ENCODE results near the gene FRMD4B.

FRMD4B gene

GRCh38 chr3:69165744-69166143 lies 220.1 kb downstream of the FRMD4B start:
- no peak for DNase-seq
- intact Hi-C loops (cut with DNase I; ENCODE audit: low total_unique reads): loop anchor here (10.0 kb wide), 1 partner anchor 249 kb away; no protein-coding TSS in a partner anchor
- Histone ChIP-seq H3K4me3 (no peak overlapping the region), H3K9me3 (no peaks in the 10 kb centered on the region), H3K27me3 (no peaks in the 10 kb centered on the region), H3K27ac (no peak overlapping the region), H3K36me3 (no peaks in the 10 kb centered on the region), H3K4me1 (no peaks in the 10 kb centered on the region)
- TF ChIP-seq, protein P1, sequence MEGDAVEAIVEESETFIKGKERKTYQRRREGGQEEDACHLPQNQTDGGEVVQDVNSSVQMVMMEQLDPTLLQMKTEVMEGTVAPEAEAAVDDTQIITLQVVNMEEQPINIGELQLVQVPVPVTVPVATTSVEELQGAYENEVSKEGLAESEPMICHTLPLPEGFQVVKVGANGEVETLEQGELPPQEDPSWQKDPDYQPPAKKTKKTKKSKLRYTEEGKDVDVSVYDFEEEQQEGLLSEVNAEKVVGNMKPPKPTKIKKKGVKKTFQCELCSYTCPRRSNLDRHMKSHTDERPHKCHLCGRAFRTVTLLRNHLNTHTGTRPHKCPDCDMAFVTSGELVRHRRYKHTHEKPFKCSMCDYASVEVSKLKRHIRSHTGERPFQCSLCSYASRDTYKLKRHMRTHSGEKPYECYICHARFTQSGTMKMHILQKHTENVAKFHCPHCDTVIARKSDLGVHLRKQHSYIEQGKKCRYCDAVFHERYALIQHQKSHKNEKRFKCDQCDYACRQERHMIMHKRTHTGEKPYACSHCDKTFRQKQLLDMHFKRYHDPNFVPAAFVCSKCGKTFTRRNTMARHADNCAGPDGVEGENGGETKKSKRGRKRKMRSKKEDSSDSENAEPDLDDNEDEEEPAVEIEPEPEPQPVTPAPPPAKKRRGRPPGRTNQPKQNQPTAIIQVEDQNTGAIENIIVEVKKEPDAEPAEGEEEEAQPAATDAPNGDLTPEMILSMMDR (IDR thresholded peaks at IDR 0.05): no peak

DNA sequence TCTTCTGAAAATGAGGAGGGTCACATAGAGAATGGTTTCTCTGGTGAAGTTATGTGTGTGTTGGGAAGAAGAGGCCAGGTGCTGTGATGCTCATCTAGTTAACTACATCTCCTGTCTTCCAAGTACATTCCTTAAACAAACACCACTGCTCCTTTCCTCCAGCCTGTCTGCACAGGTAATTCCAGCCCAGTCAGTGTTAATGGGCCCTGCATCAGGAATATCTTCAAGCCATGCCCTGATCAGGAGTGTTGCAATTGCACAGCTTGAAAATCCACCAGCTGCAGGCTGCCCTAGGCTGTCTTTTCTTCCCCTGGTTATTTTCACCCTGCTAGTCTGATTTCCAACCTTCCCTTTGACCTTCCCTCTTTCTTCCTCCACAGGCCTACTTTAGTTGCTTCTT lies 221.6 kb downstream of the FRMD4B start:
- no peak for DNase-seq
- Histone ChIP-seq H3K36me3 (no peaks in the 10 kb centered on the region), H3K27ac (no peak overlapping the region), H3K27me3 (no peaks in the 10 kb centered on the region), H3K4me1 (no peaks in the 10 kb centered on the region), H3K9me3 (no peaks in the 10 kb centered on the region), H3K4me3 (no peak overlapping the region)
- TF ChIP-seq, protein P1 (IDR thresholded peaks at IDR 0.05): no peak
- intact Hi-C loops (cut with DNase I; ENCODE audit: low total_unique reads): loop anchor here (10.0 kb wide), 1 partner anchor 251 kb away; no protein-coding TSS in a partner anchor

- Histone ChIP-seq H3K9me3 (no peaks in the 10 kb centered on the region), H3K27me3 (no peaks in the 10 kb centered on the region), H3K4me1 (no peaks in the 10 kb centered on the region), H3K4me3 (no peak overlapping the region), H3K27ac (no peak overlapping the region), H3K36me3 (no peaks in the 10 kb centered on the region)
- DNase-seq: no peak
- intact Hi-C loops (cut with DNase I; ENCODE audit: low total_unique reads): loop anchor here (10.0 kb wide), 1 partner anchor 252 kb away; no protein-coding TSS in a partner anchor
- TF ChIP-seq, protein P1 (IDR thresholded peaks at IDR 0.05): no peak
Measured at GRCh38 chr3:69162308-69162980, 223.4 kb downstream of the FRMD4B start.

- intact Hi-C loops (cut with DNase I; ENCODE audit: low total_unique reads): loop anchor here (10.0 kb wide), 1 partner anchor 253 kb away; no protein-coding TSS in a partner anchor
- H3K9me3 ChIP-seq: no peaks in the 10 kb centered on the region
- no peaks in the 10 kb centered on the region for H3K36me3 ChIP-seq
- no peak overlapping the region for H3K27ac ChIP-seq
- no peak for DNase-seq
- no peaks in the 10 kb centered on the region for H3K27me3 ChIP-seq
- no peaks in the 10 kb centered on the region for H3K4me1 ChIP-seq
- TF ChIP-seq, protein P1 (IDR thresholded peaks at IDR 0.05): peak; percentile 87 to 90
- no peak overlapping the region for H3K4me3 ChIP-seq
Measured at GRCh38 chr3:69161587-69162307, 224.1 kb downstream of the FRMD4B start.

- intact Hi-C loops (cut with DNase I; ENCODE audit: low total_unique reads): loop anchor here (10.0 kb wide), 1 partner anchor 254 kb away; no protein-coding TSS in a partner anchor
- H3K36me3 ChIP-seq: no peaks in the 10 kb centered on the region
- H3K27ac ChIP-seq: no peak overlapping the region
- TF ChIP-seq, protein P1 (IDR thresholded peaks at IDR 0.05): no peak
- DNase-seq: no peak
- no peak overlapping the region for H3K4me3 ChIP-seq
- H3K4me1 ChIP-seq: no peaks in the 10 kb centered on the region
- peaks cover 0 to 1% of the 10 kb centered on the region in 2 donors for H3K27me3 ChIP-seq
- no peaks in the 10 kb centered on the region for H3K9me3 ChIP-seq
Measured at GRCh38 chr3:69160525-69160924, 225.4 kb downstream of the FRMD4B start.
